Small intestine (tissue), 7 donors: ENCODE measurements around the gene PTH2. TPM values are rescaled to one million over a fixed set of nuclear protein-coding genes. Genes with fewer than 3 reads are reported as not detected.
A peak's percentile ranks its signal among the peaks of the same experiment; 100 is the strongest.

Experiments used
- DNase-seq, 2 donors: peaks; one replicate each; pipeline versions ENCODE4 v3.0.0 to v3.0.0-alpha.2; 2013
- FAIRE-seq: peaks from 2 replicates; lab custom pipeline; 2012; peaks lifted over from hg19 to GRCh38; lab: Jason Lieb, UNC
- H3K27ac ChIP-seq, 3 donors: one replicate each; pipeline ENCODE4 v1.5.1; 2013; ENCODE audit warnings: low read length in 2 of 3, mild to moderate bottlenecking in 2 of 3, control low read depth in 1 of 3, inconsistent platforms in 1 of 3, low read depth in 1 of 3, moderate library complexity in 1 of 3
- H3K27me3 ChIP-seq, 3 donors: one replicate each; pipeline ENCODE4 v1.6.1; 2013; ENCODE audit warnings: low read length in 3 of 3, inconsistent platforms in 1 of 3; ENCODE audit not compliant: control insufficient read depth in 3 of 3, insufficient read depth in 3 of 3
- H3K36me3 ChIP-seq, 3 donors: one replicate each; pipeline ENCODE4 v1.6.1; 2013; ENCODE audit warnings: low read length in 3 of 3, inconsistent platforms in 1 of 3, low read depth in 1 of 3, mild to moderate bottlenecking in 1 of 3, moderate library complexity in 1 of 3; ENCODE audit not compliant: control insufficient read depth in 3 of 3, insufficient read depth in 2 of 3
- H3K4me1 ChIP-seq, 3 donors: one replicate each; pipeline ENCODE4 v1.6.1; 2013; ENCODE audit warnings: low read length in 2 of 3, inconsistent platforms in 1 of 3, low read depth in 1 of 3, mild to moderate bottlenecking in 1 of 3, moderate library complexity in 1 of 3; ENCODE audit not compliant: control insufficient read depth in 3 of 3, insufficient read depth in 2 of 3
- H3K4me3 ChIP-seq, 3 donors: one replicate each; pipeline ENCODE4 v1.5.1; 2013; ENCODE audit warnings: low read length in 3 of 3, control low read depth in 1 of 3, inconsistent platforms in 1 of 3, low read depth in 1 of 3, mild to moderate bottlenecking in 1 of 3, moderate library complexity in 1 of 3
- H3K9me3 ChIP-seq, 2 donors: one replicate each; pipeline ENCODE4 v1.6.1; 2013; ENCODE audit warnings: low read depth in 1 of 2, low read length in 1 of 2; ENCODE audit not compliant: control insufficient read depth in 2 of 2, insufficient read depth in 1 of 2
- WGBS, 3 donors: extraction: QIAGEN DNeasy Blood & Tissue Kit; methylation state at CpG; one replicate each; pipeline ENCODE4 v1.1.7; 2013; 5-methylcytosine and 5-hydroxymethylcytosine counted together
- polyA plus RNA-seq, 4 donors: library from polyadenylated mRNA; stranded (reverse) in 3 of 4; unstranded in 1 of 4; fragments of 200-250 nt in 3 of 4; fragments of 120-200 nt in 1 of 4; gene quantifications; one replicate each; pipeline versions ENCODE4 v1.2.1 to v1.2.3, GENCODE V29; 2013
- donor health status: healthy with polysubstance abuse.
- donor health status: control.
- donor health status: control.
- donor health status: Bipolar disorder and iron deficiency.
- donor health status: healthy.

Gene PTH2
- polyA plus RNA-seq, 4 donors: not detected

GRCh38 chr19:49396738-49397505, 26.3 kb downstream of the PTH2 start:
- Histone ChIP-seq H3K27me3 (peaks cover 0 to 23% (median 0%) of the 10 kb centered on the region in 3 donors), H3K4me1 (no peaks in the 10 kb centered on the region), H3K4me3 (no peak overlapping the region), H3K9me3 (no peaks in the 10 kb centered on the region), H3K36me3 (no peaks in the 10 kb centered on the region), H3K27ac (no peak overlapping the region)
- DNase-seq (no peak), FAIRE-seq (no peak)
- 77 to 88% (median 79%) methylated on average over 8 of the region's 8 CpGs for WGBS, 3 donors

DNA sequence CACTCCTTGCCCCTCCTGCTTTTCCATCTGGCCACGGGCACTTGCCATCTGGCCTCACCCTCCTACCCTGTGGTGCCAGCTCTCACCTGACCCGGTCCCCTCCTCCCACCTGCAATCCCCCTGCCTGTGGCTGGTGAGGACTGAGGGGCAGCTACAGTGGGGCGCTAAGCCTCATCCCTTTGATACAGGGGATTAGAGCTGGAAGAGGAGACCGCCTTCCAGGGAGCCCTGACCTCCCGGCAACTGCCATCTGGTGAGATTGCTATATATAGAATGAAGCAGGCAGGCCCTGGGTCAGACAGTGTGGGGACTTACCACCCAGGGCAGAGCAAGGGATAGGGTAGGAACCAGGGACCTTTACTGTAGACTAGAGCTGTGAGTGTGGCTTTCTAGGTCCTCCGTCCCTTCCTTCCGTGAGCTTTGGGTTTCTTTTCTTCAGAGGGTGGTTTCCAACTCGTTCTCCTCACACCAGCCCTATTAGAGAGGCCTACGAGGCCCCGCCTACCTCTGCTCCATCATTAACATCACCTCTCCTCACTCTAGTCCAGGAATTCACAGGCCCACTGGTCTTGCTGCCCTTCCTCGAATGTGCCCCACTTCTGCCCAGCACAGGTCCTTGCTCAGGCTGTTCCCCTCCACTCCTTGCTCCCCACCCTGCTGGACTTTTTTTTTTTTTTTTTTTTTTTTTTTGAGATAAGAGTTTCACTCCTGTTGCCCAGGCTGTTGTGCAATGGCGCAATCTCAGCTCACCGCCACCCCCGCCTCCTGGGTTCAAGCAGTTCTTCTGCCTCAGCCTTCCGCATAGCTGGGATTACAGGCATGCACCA, 27.4 kb downstream of the PTH2 start:
- Histone ChIP-seq H3K27ac (no peak overlapping the region), H3K4me1 (no peaks in the 10 kb centered on the region), H3K27me3 (peaks cover 0 to 23% (median 0%) of the 10 kb centered on the region in 3 donors), H3K36me3 (no peaks in the 10 kb centered on the region), H3K9me3 (no peaks in the 10 kb centered on the region), H3K4me3 (no peak overlapping the region)
- no peak for DNase-seq
- 63 to 71% (median 65%) methylated on average over 15 of the region's 15 CpGs for WGBS, 3 donors
- no peak for FAIRE-seq

- FAIRE-seq: no peak
- H3K27ac ChIP-seq: no peak overlapping the region
These were observed 29.4 kb downstream of the PTH2 start for GRCh38 chr19:49393881-49394280.

GRCh38 chr19:49391581-49392399, 31.5 kb downstream of the PTH2 start:
- FAIRE-seq: no peak
- H3K4me3 ChIP-seq: no peak overlapping the region
- WGBS, 3 donors: 14 to 25% (median 20%) methylated on average over 14 of the region's 14 CpGs

More at GRCh38 chr19:49393881-49394280, 29.4 kb downstream of the PTH2 start:
- peaks cover 0 to 21% (median 0%) of the 10 kb centered on the region in 3 donors for H3K27me3 ChIP-seq
- H3K4me3 ChIP-seq: no peak overlapping the region
- H3K4me1 ChIP-seq: no peaks in the 10 kb centered on the region
- no peak for DNase-seq
- H3K9me3 ChIP-seq: no peaks in the 10 kb centered on the region
- 52 to 84% (median 63%) methylated on average over 4 to 5 of the region's 5 CpGs for WGBS, 3 donors
- H3K36me3 ChIP-seq: no peaks in the 10 kb centered on the region

GRCh38 chr19:49390929-49391359, 32.3 kb downstream of the PTH2 start:
- 28 to 48% (median 40%) methylated on average over 9 of the region's 9 CpGs for WGBS, 3 donors
- DNase-seq: no peak
- Histone ChIP-seq H3K9me3 (peaks cover 0 to 3% of the 10 kb centered on the region in 2 donors), H3K27me3 (peaks cover 0 to 20% (median 0%) of the 10 kb centered on the region in 3 donors), H3K36me3 (no peaks in the 10 kb centered on the region), H3K4me3 (no peak overlapping the region), H3K4me1 (no peaks in the 10 kb centered on the region), H3K27ac (no peak overlapping the region)
- no peak for FAIRE-seq

More at GRCh38 chr19:49391581-49392399, 31.5 kb downstream of the PTH2 start:
- Histone ChIP-seq H3K9me3 (peaks cover 0 to 3% of the 10 kb centered on the region in 2 donors), H3K27me3 (peaks cover 0 to 20% (median 0%) of the 10 kb centered on the region in 3 donors), H3K27ac (no peak overlapping the region), H3K4me1 (no peaks in the 10 kb centered on the region), H3K36me3 (no peaks in the 10 kb centered on the region)
- peak; percentile 83 to 88 for DNase-seq

DNA sequence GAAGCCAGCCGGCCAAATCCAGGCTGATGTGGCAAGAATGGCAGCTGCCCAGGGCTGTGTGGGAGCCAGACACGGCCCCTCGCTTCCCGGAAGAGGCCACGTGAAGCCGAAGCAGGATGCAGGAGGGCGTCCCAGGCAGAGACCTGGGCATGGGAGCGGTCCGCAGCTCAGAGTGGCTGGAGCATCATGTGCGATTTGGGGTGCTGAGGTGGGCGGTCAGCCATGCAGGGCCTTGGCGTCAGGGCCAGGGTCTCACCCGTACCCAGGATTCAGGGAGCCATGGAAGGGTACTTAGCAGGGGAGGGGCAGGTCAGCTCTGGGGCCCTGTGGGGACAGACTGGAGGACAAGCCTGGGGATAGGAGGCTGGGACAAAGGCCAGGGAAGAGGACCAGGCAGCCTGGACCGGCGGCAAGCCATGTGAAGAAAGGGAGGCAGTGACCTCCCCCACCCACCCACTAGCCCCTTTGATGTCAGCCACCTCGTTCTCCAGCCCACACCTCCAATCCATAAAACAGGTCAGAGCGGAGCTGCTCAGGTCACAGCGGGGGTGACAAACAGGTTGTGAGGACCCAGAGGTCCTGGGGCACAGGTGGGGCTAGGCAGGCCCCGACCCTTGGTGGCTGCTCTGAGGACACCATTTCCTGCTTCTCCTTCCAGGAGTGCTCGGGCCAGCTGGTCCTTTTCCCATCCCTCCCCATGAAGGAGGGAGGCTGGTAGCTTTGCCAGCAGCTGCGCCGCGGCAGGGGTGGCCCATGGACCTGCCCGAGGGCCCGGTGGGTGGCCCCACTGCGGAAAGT, 32.9 kb downstream of the PTH2 start:
- FAIRE-seq: no peak
- no peak overlapping the region for H3K27ac ChIP-seq
- 52 to 66% (median 65%) methylated on average over 25 to 26 of the region's 26 CpGs for WGBS, 3 donors

DNA sequence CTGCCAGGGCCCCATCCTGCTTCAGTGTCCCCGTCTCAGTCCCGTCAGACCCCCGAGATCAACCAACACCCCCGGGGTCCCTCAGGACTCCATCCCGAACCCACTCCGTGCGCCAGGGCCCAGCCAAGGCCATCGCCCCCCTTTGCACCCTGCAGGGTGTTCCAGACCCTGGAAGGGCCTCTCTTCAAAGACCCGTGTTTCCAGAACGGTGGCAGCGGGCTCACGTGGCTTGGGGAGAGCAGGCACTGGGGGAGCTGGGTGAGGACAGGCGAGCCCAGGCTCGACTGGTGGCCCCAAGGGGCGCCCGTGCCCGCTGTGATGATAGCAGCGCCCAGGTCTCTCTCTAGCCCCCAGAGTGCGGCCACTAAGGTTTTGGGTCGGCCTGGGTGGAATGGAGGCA, 33.8 kb downstream of the PTH2 start:
- DNase-seq (no peak), FAIRE-seq (no peak)
- no peak overlapping the region for H3K4me3 ChIP-seq
- no peaks in the 10 kb centered on the region for H3K4me1 ChIP-seq
- H3K27me3 ChIP-seq: peaks cover 0 to 17% (median 0%) of the 10 kb centered on the region in 3 donors
- H3K27ac ChIP-seq: no peak overlapping the region
- no peaks in the 10 kb centered on the region for H3K36me3 ChIP-seq
- WGBS, 3 donors: 83 to 90% (median 89%) methylated on average over 20 of the region's 20 CpGs
- H3K9me3 ChIP-seq: peaks cover 0 to 3% of the 10 kb centered on the region in 2 donors

More for the DNA sequence above, 32.9 kb downstream of the PTH2 start:
- H3K4me3 ChIP-seq: no peak overlapping the region
- peaks cover 0 to 3% of the 10 kb centered on the region in 2 donors for H3K9me3 ChIP-seq
- no peak for DNase-seq
- H3K4me1 ChIP-seq: no peaks in the 10 kb centered on the region
- H3K27me3 ChIP-seq: peaks cover 0 to 20% (median 0%) of the 10 kb centered on the region in 3 donors
- no peaks in the 10 kb centered on the region for H3K36me3 ChIP-seq
